Adrenal gland (tissue), 12 donors: ENCODE results near the gene KRTAP5-6. TPM values are rescaled to one million over a fixed set of nuclear protein-coding genes. Genes with fewer than 3 reads are reported as not detected.

ENCODE experiments used
- DNase-seq, 7 donors: peaks; one replicate each; pipeline ENCODE4 v3.0.0-alpha.2; 2019 to 2020
- H3K27ac ChIP-seq, 5 donors: fragments of 200-600 bp; sonication (generic) in 4 of 5; 1 replicate in 3 of 5; 2 replicates in 2 of 5; pipeline versions ENCODE4 v1.5.1 to v1.8.0; 2016 to 2020; ENCODE audit warnings: mild to moderate bottlenecking in 1 of 5
- H3K27me3 ChIP-seq: fragments of 200-600 bp; 2 replicates; pipeline ENCODE4 v1.8.0; 2021
- H3K36me3 ChIP-seq, 2 donors: fragments of 200-600 bp; replicated peaks in 1 of 2; 1 replicate in 1 of 2; 2 replicates in 1 of 2; pipeline versions ENCODE4 v1.5.1 to v1.8.0; 2018 to 2022
- H3K4me1 ChIP-seq, 2 donors: fragments of 200-600 bp; replicated peaks in 1 of 2; 1 replicate in 1 of 2; 2 replicates in 1 of 2; pipeline versions ENCODE4 v1.5.1 to v1.8.0; 2018 to 2021
- H3K4me3 ChIP-seq, 4 donors: fragments of 200-600 bp; sonication (generic) in 3 of 4; one replicate each; pipeline ENCODE4 v1.5.1; 2016 to 2018
- H3K9me3 ChIP-seq, 3 donors: fragments of 200-600 bp; sonication (generic) in 1 of 3; replicated peaks in 1 of 3; 1 replicate in 2 of 3; 2 replicates in 1 of 3; pipeline versions ENCODE4 v1.5.1 to v1.8.0; 2016 to 2021
- CTCF ChIP-seq, 6 experiments: fragments of 450-650 bp in 4 of 6; fragments of 200-600 bp in 2 of 6; sonication (generic) in 1 of 6; IDR thresholded peaks; 1 replicate in 5 of 6; 2 replicates in 1 of 6; pipeline versions ENCODE4 v1.5.1 to v1.8.0; 2016 to 2021; ENCODE audit warnings: antibody characterized with exemption in 6 of 6, mild to moderate bottlenecking in 2 of 6, moderate library complexity in 1 of 6
- POLR2A ChIP-seq, 2 donors: fragments of 450-650 bp; IDR thresholded peaks; one replicate each; pipeline ENCODE4 v1.6.1; 2017; ENCODE audit warnings: antibody characterized with exemption in 2 of 2, mild to moderate bottlenecking in 2 of 2, moderate library complexity in 1 of 2
- WGBS, 4 donors: extraction: QIAGEN DNeasy Blood & Tissue Kit in 2 of 4; methylation state at CpG; one replicate each; pipeline versions ENCODE4 v1.1.5 to v1.1.7; 2013 to 2017; 5-methylcytosine and 5-hydroxymethylcytosine counted together
- intact Hi-C, 2 donors: fragments of 100-400 bp; cut with DNase I; formaldehyde crosslinking; loops; one replicate each; pipeline versions ENCODE4 v1.14.1 to v1.15.0; 2022 to 2023
- polyA plus RNA-seq, 3 donors: library from polyadenylated mRNA; stranded (reverse); fragments of 200-250 nt in 2 of 3; fragments of 350-450 nt in 1 of 3; fragmentation: Illumina TruSeq in 1 of 3; extraction: RNeasy Lipid Tissue Mini Kit (QIAGEN cat#74804) in 1 of 3; gene quantifications; one replicate each; pipeline ENCODE4 v1.2.3, GENCODE V29; 2013 to 2014
- total RNA-seq, 9 donors: library from RNA; depleted of rRNA in 4 of 9; stranded (reverse); fragments of >200 nt in 4 of 9; fragments of 120-200 nt in 1 of 9; fragmentation: NEBNext Ultra II Directional in 1 of 9; extraction: Animal tissue kit (Norgen Biotek cat#: 25700) in 1 of 9; gene quantifications; one replicate each; pipeline versions ENCODE4 v1.1.0 to v1.2.4, GENCODE V29; 2013 to 2023
- donor health status: healthy with polysubstance abuse.
- donor health status: Bipolar disorder and iron deficiency.
- donor health status: DM: yes; HTN: yes; CAD: no.
- donor health status: DM: no; HTN: no; CAD: no.
- donor health status: DM: no; HTN: no; CAD: no.
- donor health status: DM: yes; HTN: yes; CAD: no.

The KRTAP5-6 gene
- total and polyA plus RNA-seq, 12 donors: 0.61 TPM; not detected in 11

- H3K4me1 ChIP-seq: no peaks in the 10 kb centered on the region
- intact Hi-C loops: no loop called here
- no peaks in the 10 kb centered on the region for H3K36me3 ChIP-seq
- DNase-seq: peak in 1 of 7 donors; percentile 40
- no peak overlapping the region for H3K4me3 ChIP-seq
- no peak overlapping the region for H3K27ac ChIP-seq
- 83 to 93% (median 87%) methylated on average over 13 to 15 of the region's 15 CpGs for WGBS, 4 donors
- no peaks in the 10 kb centered on the region for H3K9me3 ChIP-seq
- H3K27me3 ChIP-seq: no peaks in the 10 kb centered on the region
- TF ChIP-seq POLR2A (IDR thresholded peaks at IDR 0.05): no peak
- no peak for TF ChIP-seq CTCF (IDR thresholded peaks at IDR 0.05)
Measured at GRCh38 chr11:1718326-1718725, 21.3 kb downstream of the KRTAP5-6 start.

DNA sequence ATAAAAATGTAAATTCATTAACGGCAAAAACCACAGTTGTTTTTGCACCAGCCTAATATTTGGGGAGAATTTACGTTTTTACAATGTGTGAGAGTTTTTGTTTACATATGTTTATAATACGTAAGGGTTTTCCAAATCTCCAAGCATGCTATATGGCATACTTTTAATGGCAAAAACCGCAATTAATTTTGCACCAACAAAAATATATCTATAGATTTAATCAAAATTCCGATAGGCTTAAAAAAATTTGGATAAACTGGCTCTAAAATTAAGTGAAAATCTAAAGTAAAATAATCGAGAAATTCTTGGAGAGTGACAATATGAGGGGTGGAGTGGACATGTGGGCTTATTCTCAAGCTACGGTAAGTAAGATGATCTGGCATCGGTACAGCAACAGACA is 22.8 kb downstream of the KRTAP5-6 start:
- no peak overlapping the region for H3K4me3 ChIP-seq
- intact Hi-C loops: no loop called here
- WGBS, 4 donors: 72 to 82% (median 78%) methylated on average over 8 of the region's 8 CpGs
- no peaks in the 10 kb centered on the region for H3K9me3 ChIP-seq
- H3K36me3 ChIP-seq: no peaks in the 10 kb centered on the region
- TF ChIP-seq POLR2A (IDR thresholded peaks at IDR 0.05) (no peak), CTCF (IDR thresholded peaks at IDR 0.05) (no peak)
- no peak overlapping the region for H3K27ac ChIP-seq
- no peak for DNase-seq
- no peaks in the 10 kb centered on the region for H3K27me3 ChIP-seq
- H3K4me1 ChIP-seq: no peaks in the 10 kb centered on the region

GRCh38 chr11:1727096-1727690 is 30.2 kb downstream of the KRTAP5-6 start:
- H3K27me3 ChIP-seq: peaks cover 23% of the 10 kb centered on the region
- no peaks in the 10 kb centered on the region for H3K4me1 ChIP-seq
- no peak overlapping the region for H3K4me3 ChIP-seq
- no peak overlapping the region for H3K27ac ChIP-seq
- 59 to 62% (median 61%) methylated on average over 11 of the region's 11 CpGs for WGBS, 4 donors
- peak in 3 of 7 donors; percentile 4 to 34 (median 9) for DNase-seq
- intact Hi-C loops: no loop called here
- H3K36me3 ChIP-seq: no peaks in the 10 kb centered on the region
- TF ChIP-seq POLR2A (IDR thresholded peaks at IDR 0.05): no peak
- TF ChIP-seq CTCF (IDR thresholded peaks at IDR 0.05): no peak
- no peaks in the 10 kb centered on the region for H3K9me3 ChIP-seq

DNA sequence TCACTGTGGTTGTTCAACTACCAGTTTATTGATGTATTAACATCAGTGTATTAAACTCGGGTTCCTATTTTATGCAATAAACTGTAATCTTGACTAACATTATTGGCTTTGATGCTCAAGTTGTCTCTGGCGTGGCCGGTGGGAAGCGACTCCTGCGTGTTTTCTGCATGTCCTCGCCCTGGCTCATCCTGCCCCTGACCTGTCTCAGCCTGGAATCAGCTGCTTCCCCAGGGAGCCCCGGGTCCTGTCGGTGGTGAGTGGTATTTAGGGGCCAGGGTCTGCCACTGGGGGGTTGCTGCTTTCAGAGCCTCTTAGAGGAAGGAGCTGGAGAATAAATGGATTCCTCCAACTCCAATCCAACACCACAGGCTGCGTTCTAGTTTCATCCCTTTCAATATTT is 30.9 kb downstream of the KRTAP5-6 start:
- intact Hi-C loops: no loop called here
- Histone ChIP-seq H3K36me3 (no peaks in the 10 kb centered on the region), H3K4me3 (no peak overlapping the region), H3K4me1 (no peaks in the 10 kb centered on the region), H3K27me3 (peaks cover 23% of the 10 kb centered on the region), H3K9me3 (no peaks in the 10 kb centered on the region), H3K27ac (no peak overlapping the region)
- peak in 3 of 7 donors; percentile 7 to 30 (median 15) for DNase-seq
- TF ChIP-seq POLR2A (IDR thresholded peaks at IDR 0.05): no peak
- no peak for TF ChIP-seq CTCF (IDR thresholded peaks at IDR 0.05)
- WGBS, 4 donors: 54 to 79% (median 60%) methylated on average over 9 of the region's 9 CpGs
